ENCODE data around the gene SLC12A3.

Gene SLC12A3

GRCh38 chr16:56946767-56947603 is 82.0 kb downstream of the SLC12A3 start:
- no peak for DNase-seq

DNA sequence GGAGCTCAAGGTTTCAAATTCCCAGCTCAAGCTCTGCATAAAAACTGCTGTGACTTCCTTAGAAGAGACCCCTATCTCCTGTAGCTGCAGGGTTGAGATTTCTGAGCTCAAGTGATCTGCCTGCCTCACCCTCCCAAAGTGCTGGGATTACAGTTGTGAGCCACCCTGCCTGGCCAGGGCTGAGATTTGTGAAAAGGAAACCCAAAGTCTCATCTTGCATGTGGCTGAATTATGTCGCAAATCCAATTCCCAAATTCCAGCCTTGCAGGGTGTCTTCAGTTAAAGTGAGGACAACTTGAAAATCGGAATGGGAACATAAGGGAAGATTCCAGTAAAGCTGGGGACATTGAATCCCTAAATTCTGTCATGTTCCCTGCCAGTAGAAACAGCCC is 82.6 kb downstream of the SLC12A3 start:
- DNase-seq, result no peak

DNA sequence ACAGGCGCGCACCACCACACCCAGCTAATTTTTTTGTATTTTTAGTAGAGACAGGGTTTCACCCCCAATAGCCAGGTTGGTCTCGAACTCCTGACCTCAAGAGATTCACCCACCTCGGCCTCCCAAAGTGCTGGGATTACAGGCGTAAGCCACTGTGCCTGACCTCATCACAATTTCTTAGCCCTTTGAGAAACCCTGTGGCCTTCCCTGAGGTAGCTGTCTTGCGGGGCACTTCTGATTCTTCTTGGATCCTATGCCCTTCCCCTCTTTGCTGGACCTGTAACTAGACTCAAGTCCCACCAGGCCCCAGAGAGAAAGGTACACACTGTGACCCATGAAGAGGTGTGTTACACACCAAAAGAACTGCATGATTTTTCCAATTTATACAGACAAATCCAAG is 83.2 kb downstream of the SLC12A3 start:
- no peak for DNase-seq

- no peak for DNase-seq
Observed at GRCh38 chr16:56950051-56950450, 85.0 kb downstream of the SLC12A3 start.

DNA sequence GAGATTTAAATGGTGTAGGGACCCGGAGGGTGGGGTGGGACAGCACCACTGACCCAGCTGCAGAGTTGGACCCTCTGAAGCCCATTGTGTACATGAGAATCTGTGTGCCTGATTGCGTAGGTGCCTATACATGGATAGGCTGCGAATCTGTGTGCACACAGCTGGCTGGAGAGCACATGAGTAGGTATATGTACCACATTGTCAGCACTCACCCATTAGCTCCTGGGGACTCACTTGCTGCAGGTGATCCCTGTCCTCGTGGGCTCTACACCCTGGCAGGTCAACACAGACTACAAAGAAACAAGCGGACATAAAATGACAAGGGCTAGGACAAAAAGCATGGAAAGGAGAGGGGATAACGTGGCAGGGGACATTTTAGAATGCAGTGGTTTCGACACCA is 85.4 kb downstream of the SLC12A3 start:
- DNase-seq, result no peak

GRCh38 chr16:56950881-56951771 is 86.1 kb downstream of the SLC12A3 start:
- DNase-seq, result peak; percentile 28

DNA sequence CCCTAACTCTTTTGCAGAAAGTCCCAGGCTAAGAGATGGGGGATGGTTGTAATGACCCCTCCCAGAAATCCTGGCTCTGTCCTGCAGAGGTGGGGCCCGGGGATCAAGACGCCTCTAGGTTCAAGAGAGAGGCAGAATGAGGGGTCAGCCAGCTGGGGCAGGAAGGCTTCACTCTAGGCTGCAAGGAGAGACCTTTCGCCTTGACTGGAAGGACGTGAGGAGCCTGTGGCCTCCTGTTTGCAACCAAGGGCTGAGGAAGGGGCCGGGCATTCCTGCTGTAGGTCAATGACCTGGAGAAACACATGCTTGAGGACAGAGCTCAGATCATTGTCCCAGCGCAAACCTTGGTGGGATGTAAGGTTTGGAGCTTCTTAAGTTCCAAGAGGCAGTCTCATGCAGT is 88.0 kb downstream of the SLC12A3 start:
- no peak for DNase-seq

DNA sequence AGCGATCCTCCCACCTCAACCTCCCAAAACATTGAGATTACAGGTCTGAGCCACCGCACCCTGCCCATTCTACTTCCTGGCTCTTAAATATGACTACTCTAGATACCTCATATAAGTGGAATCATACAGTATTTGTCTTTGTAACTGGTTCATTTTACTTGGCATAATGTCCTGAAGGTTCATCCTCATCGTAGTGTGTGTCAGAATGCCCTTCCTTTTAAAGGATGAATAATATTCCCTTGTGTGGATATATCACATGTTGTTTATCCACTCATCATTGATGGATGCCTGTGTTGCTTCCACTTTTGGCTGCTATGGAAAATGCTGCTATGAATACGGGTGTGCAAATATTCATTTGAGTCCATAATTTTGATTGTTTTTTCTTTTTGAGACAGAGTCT is 91.1 kb downstream of the SLC12A3 start:
- DNase-seq, result no peak

GRCh38 chr16:56956756-56957155 is 91.7 kb downstream of the SLC12A3 start:
- no peak for DNase-seq

DNA sequence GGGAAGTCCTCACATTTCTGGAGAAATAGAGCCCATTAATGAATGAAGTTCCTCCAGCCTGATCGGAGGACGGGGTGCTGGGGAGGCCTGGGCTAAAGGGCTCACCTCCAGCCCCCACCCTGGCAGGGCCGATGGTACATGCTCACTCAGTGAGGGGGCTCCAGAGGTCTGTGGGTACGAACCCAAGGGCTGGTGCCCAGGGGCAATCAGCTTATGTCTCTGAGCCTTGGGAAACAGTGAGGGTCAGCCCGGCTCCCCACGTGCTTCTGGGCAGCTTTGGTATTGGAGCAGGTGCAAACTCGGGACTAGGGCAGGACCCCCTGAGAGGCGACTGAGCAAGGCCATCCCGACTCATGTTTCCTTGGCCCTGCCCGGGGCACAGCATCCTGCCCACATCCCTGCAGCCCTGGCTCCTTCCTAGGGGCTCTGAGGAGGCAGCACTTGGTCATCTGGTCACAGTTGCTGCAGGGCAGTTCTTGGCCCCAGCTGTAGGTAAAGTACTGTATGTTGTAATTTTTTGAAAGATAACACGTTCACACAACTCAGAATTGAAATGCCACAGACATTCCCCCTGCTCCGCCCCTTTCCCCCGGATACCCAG is 95.8 kb downstream of the SLC12A3 start:
- no peak for DNase-seq

DNA sequence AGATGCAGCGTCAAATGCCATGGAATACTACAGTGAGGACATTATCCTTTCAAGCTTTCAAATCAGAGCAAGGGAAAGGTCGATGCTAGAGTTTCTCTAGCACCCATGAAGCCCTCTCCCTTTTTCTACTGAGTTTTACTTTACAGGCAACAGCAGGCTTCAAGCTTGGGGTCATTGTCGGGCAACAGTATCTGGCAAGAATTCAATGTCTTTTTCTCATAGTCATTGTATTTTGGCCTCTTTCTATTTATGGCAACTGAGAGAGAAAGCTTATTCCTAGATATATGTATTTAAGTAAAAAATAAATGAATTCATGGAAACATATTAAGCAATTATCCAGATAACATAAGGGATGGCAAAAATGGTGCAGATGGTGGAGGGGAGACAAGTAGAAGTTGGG is 96.4 kb downstream of the SLC12A3 start:
- DNase-seq, result no peak

DNA sequence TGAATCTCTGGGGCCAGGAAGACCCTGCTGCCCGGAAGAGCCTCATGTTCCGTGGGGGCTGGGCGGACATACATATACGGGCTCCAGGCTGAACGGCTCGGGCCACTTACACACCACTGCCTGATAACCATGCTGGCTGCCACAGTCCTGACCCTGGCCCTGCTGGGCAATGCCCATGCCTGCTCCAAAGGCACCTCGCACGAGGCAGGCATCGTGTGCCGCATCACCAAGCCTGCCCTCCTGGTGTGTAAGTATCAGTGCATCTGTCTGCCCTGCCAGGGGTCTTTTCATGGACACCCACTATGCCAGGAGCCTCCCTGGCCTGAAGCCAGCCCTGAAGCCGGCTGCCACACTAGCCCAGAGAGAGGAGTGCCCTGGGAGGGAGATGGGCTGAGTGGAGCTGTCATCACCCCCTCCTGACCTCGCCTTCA is 96.9 kb downstream of the SLC12A3 start, which contains the start of gene CETP:
TSS of gene CETP (plus strand) at position 100 of the 431 bp plus-strand sequence. CDS start at position 130, 30 bp downstream.
- DNase-seq, result no peak

DNA sequence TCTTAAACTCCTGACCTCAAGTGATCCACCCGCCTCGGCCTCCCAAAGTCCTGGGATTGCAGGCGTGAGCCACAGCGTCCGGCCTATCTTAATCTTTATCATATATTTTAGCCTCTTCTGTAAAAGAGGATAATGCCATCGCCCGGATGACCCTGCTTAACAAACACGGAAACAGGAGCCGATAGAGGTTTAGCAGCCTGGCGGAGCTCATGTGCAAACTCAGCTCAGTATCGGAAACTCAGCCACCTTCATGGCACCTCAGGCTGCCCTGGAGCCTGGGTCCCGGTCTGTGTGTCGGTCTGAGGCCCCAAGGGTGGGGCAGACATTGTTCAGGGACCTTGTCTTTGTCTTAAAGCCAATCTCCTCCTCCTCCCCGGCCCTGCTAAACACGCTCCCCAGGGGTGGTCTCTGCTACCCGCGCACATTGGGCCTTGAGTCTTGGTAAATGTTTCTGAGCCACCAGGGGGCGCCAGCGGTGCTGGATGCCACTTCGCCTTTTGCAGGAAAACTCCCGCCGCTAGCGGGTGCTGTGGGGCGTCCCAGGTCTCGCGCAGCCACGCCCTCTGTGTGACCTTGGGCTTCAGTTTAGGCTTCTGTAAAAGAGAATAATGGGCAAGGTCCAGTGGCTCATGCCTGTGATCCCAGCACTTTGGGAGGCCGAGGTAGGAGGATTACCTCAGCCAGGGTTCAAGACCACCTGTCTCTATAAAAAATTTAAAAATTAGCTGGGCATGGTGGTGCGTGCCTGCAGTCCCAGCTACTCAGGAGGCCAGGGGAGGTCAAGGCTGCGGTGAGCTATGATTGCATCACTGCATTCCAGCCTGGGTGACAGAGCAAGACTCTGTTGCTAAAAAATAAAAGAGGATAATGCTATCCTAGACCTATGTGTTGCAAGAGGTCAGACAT is 99.5 kb downstream of the SLC12A3 start:
- DNase-seq, result peak; percentile 91
